ENCODE measurements around the gene JDP2.

DNA sequence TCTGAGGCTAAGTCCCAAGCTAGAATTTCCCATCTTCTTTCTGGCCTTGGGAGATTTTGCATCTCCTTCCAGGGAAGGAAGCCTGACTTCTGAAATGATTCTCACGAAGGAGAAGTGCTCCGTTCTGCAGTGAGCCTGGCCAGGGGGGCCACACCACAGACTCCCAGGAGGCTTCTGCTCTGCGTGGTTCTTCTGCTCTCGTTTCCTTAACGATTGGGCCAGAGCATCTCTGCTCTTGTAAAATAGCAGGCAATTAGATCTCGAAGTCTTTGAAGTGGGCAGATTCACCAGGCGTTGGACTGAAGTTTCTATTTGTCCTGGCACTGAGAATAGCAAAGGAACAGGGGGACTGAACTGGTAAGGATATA lies 87.8 kb downstream of the JDP2 start:
- TF ChIP-seq ATF1 (CRISPR knock-in tag; IDR thresholded peaks at IDR 0.05): no peak
- TF ChIP-seq FOXK1 (CRISPR knock-in tag; IDR thresholded peaks at IDR 0.05): no peak
